ENCODE data around the gene OVCH2.
"Not testable (repeated sequence)": the region's sequence is repeated elsewhere in the genome, so short reads cannot be mapped to it uniquely, and the experiment has no call there.

OVCH2 gene, protein sequence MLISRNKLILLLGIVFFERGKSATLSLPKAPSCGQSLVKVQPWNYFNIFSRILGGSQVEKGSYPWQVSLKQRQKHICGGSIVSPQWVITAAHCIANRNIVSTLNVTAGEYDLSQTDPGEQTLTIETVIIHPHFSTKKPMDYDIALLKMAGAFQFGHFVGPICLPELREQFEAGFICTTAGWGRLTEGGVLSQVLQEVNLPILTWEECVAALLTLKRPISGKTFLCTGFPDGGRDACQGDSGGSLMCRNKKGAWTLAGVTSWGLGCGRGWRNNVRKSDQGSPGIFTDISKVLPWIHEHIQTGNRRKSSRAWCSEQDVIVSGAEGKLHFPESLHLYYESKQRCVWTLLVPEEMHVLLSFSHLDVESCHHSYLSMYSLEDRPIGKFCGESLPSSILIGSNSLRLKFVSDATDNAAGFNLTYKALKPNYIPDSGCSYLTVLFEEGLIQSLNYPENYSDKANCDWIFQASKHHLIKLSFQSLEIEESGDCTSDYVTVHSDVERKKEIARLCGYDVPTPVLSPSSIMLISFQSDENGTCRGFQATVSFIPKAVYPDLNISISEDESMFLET

DNA sequence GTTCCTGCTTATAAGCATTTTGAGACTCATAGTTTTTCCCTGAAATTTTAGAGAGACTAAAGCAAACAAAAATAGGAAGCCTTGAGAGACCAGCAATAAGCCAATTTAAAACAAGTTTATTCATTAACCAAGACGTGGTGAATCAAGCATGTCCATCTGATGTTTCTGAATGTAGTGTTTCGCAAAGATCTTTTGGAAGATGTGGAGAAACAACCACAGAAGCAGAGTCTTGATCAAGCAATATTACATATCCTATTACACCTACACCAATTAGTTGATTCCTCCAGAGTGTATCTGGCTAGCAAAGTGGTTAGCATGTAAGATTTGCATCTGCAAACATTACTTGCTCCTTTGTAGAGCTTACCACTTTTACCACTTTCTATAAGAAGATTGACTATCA is at the start of gene OVCH2:
TSS of gene OVCH2 (minus strand) at position 101 of the 400 bp plus-strand sequence. CDS start at position 18, 83 bp downstream.
- in situ Hi-C loops (cut with MboI; ENCODE audit: low sequenced_read_pairs) = no loop called here

GRCh38 chr11:7749456-7749855 is 43.2 kb upstream of the OVCH2 start:
- in situ Hi-C loops (cut with MboI; ENCODE audit: low sequenced_read_pairs) = no loop called here

DNA sequence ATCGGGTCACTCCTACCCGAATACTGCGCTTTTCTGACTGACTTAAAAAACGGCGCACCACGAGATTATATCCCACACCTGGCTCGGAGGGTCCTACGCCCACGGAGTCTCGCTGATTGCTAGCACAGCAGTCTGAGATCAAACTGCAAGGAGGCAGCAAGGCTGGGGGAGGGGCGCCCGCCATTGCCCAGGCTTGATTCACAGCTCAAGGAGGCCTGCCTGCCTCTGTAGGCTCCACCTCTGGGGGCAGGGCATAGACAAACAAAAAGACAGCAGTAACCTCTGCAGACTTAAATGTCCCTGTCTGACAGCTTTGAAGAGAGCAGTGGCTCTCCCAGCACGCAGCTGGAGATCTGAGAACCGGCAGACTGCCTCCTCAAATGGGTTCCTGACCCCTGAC is 28.5 kb upstream of the OVCH2 start:
- in situ Hi-C loops (cut with MboI; ENCODE audit: low sequenced_read_pairs) = not testable (repeated sequence)

DNA sequence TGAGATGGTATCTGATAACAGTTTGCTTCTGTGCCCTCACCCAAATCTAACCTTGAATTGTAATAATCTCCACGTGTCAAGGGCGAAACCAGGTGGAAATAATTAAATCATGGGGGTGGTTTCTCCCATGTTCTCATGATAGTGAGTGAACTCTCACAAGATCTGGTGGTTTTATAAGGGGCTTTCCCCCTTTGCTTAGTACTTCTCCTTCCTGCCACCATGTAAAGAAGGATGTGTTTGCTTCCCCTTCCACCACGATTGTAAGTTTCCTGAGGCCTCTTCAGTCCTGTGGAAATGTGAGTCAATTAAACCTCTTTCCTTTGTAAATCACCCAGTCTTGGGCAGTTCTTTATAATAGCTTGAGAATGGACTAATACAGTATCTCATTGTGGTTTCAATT is 8.5 kb upstream of the OVCH2 start:
- in situ Hi-C loops (cut with MboI; ENCODE audit: low sequenced_read_pairs) = no loop called here

DNA sequence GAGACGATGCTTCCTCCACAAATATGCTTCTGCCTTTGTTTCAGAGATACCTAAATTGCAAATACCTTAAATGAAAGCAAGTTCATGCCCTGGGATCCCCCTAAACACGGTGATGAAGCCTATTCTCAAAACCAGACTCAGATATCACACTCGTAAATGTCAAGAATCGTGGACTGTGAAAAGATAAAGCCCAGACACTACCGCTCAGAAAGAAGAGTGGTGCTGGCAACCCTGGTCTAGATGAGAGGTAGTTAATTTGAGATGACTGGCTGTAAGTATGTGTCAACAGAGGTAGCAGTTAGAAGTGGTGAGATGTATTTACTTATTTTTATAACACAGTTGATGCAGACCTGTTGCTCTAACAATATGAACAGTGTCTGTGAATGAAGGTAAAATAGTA is 2.5 kb downstream of the OVCH2 start:
- in situ Hi-C loops (cut with MboI; ENCODE audit: low sequenced_read_pairs) = no loop called here

- in situ Hi-C loops (cut with MboI; ENCODE audit: low sequenced_read_pairs) = no loop called here
These were observed 9.9 kb downstream of the OVCH2 start for GRCh38 chr11:7696424-7696823.

DNA sequence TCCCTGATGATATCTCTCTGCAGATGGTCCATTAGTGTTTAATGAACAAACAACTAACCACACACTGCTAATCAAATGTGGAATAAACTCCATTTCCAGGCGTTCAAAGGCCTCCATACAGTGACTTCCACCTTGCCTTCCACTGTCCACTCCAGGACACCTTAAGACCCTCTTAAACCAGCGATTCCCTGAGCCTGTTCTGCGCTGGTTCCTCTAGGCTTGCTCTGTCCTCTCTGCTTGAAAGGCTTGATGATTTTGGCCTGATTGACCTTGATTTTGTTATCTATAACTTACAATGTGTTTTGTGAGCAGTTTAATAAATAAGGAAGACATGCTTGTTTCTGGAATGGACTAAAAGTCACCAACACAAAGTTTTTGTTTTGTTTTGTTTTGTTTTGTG is 12.0 kb downstream of the OVCH2 start:
- in situ Hi-C loops (cut with MboI; ENCODE audit: low sequenced_read_pairs) = no loop called here

GRCh38 chr11:7692426-7692825 is 13.9 kb downstream of the OVCH2 start:
- in situ Hi-C loops (cut with MboI; ENCODE audit: low sequenced_read_pairs) = no loop called here

- in situ Hi-C loops (cut with MboI; ENCODE audit: low sequenced_read_pairs) = no loop called here
These were observed 14.4 kb downstream of the OVCH2 start for GRCh38 chr11:7691759-7692350.

DNA sequence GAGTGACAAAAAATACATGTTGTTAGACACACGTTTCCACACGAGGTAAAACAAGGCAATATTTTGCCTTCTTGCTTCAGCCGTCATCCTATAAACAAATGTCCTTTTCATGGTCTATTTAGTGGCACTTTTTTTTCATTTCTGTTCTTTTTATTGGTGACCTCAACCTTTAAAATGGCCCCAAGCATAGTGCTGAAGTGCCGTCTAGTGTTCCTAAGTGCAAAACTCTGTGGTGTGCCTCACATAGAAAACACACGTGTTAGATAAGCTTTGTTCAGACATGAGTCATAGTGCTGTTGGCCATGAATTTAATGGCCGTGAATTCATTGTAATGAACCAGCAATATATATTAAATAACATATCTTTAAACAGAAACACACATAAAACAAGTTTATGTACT is 15.6 kb downstream of the OVCH2 start:
- in situ Hi-C loops (cut with MboI; ENCODE audit: low sequenced_read_pairs) = no loop called here

- in situ Hi-C loops (cut with MboI; ENCODE audit: low sequenced_read_pairs) = no loop called here
These were observed 17.0 kb downstream of the OVCH2 start for GRCh38 chr11:7689239-7689638.

DNA sequence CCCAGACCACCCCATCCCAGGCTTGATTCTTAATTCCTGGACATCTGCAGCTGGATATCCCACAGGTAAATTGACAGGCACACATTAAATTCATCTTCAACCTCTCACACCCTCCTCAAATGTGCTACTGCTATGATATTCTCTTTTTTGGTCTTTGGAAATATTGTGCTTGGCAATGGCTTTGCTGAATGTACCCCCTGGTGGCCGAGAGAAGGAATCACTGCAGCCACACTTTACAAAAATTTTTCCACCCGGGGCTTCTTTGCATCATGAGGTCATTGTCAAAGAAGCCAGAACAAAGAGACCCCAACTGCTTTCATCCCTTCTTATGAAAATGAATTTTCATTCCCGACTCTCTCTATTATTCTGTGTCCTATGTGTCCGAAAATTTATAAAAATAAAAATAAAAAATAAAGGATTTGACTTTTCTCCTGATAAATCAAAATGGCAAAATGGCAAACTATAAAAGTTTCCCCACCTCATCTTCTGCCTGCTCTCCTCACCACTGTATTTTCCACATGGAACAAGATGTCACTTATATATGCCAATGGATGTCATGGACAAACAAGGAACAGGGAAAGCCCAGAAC is 17.9 kb downstream of the OVCH2 start:
- in situ Hi-C loops (cut with MboI; ENCODE audit: low sequenced_read_pairs) = no loop called here

GRCh38 chr11:7687386-7687785 is 18.9 kb downstream of the OVCH2 start:
- in situ Hi-C loops (cut with MboI; ENCODE audit: low sequenced_read_pairs) = no loop called here

GRCh38 chr11:7686761-7687160 is 19.5 kb downstream of the OVCH2 start:
- in situ Hi-C loops (cut with MboI; ENCODE audit: low sequenced_read_pairs) = no loop called here

DNA sequence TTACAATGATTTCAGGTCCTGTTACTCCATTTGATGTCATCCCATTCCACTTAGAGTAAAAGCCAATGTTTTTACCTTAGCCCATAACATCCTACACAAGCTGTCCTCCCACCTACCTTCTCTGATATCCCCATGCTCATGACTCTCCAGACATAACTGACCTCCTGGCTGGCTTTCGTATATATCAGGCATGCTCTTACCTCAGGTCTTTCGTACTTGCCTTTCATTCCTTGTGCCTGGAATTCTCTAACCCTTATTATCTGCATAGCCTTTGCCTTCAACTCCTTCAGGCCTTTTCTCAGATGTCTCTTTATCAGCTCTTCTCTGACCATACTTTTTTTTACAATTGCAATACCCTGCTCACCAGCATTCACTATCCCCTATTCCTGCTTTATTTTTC is 22.7 kb downstream of the OVCH2 start:
- in situ Hi-C loops (cut with MboI; ENCODE audit: low sequenced_read_pairs) = no loop called here

DNA sequence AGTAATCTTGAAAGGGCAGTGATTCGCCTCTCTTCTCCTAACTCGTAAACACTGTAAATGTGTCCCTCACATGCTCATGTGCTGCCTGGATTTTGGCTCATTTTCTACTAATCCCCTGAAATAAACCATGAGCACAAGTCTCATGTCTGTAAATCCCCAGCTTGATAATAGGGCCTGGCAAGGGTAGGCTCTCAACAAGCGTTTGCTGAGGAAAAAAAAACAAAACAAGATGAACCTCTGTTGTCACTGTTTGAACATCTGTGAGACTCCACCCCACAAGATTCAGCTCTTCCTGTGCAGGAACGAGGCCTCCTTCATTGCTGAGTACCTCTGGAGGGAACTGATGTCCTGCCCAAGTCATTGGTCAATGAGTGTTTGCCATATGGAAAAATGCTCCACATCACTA is 28.5 kb downstream of the OVCH2 start:
- in situ Hi-C loops (cut with MboI; ENCODE audit: low sequenced_read_pairs) = no loop called here

GRCh38 chr11:7677071-7677470 is 29.2 kb downstream of the OVCH2 start:
- in situ Hi-C loops (cut with MboI; ENCODE audit: low sequenced_read_pairs) = no loop called here

- in situ Hi-C loops (cut with MboI; ENCODE audit: low sequenced_read_pairs) = no loop called here
These were observed 30.6 kb downstream of the OVCH2 start for GRCh38 chr11:7675631-7676030.

DNA sequence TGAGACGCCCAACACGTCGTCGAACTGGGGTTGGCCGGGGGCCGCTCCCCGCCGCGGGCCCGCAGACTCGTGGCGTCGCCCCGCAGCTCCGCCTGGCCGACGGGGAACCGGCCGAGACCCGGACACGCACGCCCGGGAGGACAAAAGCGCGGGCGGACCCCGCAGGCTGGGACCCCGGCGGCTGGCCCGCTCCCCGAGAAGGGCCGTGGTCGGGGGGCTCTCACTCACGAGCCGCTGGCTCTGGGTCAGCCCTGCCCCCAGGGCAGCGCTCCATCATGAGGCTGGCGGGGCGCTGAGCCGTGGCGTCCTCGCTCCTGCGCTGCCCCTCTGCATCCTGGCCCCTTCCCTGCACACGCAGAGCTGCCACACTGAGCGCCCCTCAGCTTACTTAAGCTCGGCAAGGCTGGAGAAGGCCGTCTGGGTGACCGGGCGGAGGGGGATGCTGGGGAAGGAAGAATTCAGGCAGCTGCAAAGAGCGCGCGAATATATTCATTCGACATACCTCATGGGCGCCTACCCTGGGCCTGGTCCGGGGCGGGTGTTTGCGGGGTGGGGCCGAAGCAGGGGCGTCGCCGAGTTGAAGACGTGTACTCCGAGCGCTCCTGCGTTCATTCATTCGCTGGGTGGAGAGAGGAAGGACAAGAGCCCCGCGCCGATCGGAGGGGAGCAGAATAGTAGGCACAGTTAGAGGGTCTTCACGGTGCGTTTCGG is 32.4 kb downstream of the OVCH2 start:
- in situ Hi-C loops (cut with MboI; ENCODE audit: low sequenced_read_pairs) = no loop called here

GRCh38 chr11:7672960-7673723 is 33.1 kb downstream of the OVCH2 start, which contains the start of gene CYB5R2:
CYB5R2 (minus strand) TSS chr11:7673500; CDS start chr11:7672825, 675 bp downstream.
- in situ Hi-C loops (cut with MboI; ENCODE audit: low sequenced_read_pairs) = no loop called here

Measured in hTERT RPE-1 (cell line).